Upper lobe of left lung (tissue), 6 donors: ENCODE data around the gene U2AF1L4. TPM values are rescaled to one million over a fixed set of nuclear protein-coding genes. Genes with fewer than 3 reads are reported as not detected.

Experiments
- ATAC-seq, 2 donors: fragments of 200-7000 bp; cut with Tn5 transposase; one replicate each; pipeline ENCODE4 v1.9.1; 2022; ENCODE audit warnings: mild to moderate bottlenecking in 2 of 2, moderate library complexity in 2 of 2; ENCODE audit not compliant: low FRiP score in 2 of 2
- DNase-seq, 2 donors: peaks; one replicate each; pipeline ENCODE4 v3.0.0-alpha.2; 2019 to 2020
- H3K27ac ChIP-seq, 4 donors: fragments of 200-600 bp; sonication (generic); one replicate each; pipeline ENCODE4 v1.5.1; 2016 to 2019
- H3K27me3 ChIP-seq, 4 donors: fragments of 200-600 bp; sonication (generic); one replicate each; pipeline ENCODE4 v1.5.1; 2017 to 2019
- H3K36me3 ChIP-seq, 4 donors: fragments of 200-600 bp; sonication (generic); one replicate each; pipeline ENCODE4 v1.5.1; 2016 to 2019
- H3K4me1 ChIP-seq, 4 donors: fragments of 200-600 bp; sonication (generic); one replicate each; pipeline ENCODE4 v1.5.1; 2018 to 2019
- H3K4me3 ChIP-seq, 4 donors: fragments of 200-600 bp; sonication (generic); one replicate each; pipeline ENCODE4 v1.5.1; 2017 to 2019; ENCODE audit warnings: mild to moderate bottlenecking in 2 of 4, moderate library complexity in 1 of 4
- H3K9me3 ChIP-seq, 4 donors: fragments of 200-600 bp; sonication (generic); one replicate each; pipeline ENCODE4 v1.5.1; 2018 to 2019
- CTCF ChIP-seq, 6 experiments: fragments of 450-650 bp in 4 of 6; fragments of 200-600 bp in 2 of 6; sonication (generic) in 2 of 6; IDR thresholded peaks; one replicate each; pipeline ENCODE4 v1.5.1; 2016 to 2019; ENCODE audit warnings: antibody characterized with exemption in 6 of 6
- EP300 ChIP-seq, 4 donors: sonication (generic); formaldehyde crosslinking; IDR thresholded peaks; one replicate each; pipeline ENCODE4 v1.5.1; 2017; ENCODE audit warnings: antibody characterized with exemption in 4 of 4, control low read depth in 2 of 4
- POLR2A ChIP-seq, 4 donors: fragments of 450-650 bp; IDR thresholded peaks; one replicate each; pipeline ENCODE4 v1.5.1; 2016 to 2017; ENCODE audit warnings: antibody characterized with exemption in 4 of 4, mild to moderate bottlenecking in 2 of 4
- POLR2AphosphoS5 ChIP-seq, 2 donors: sonication (generic); formaldehyde crosslinking; IDR thresholded peaks; one replicate each; pipeline ENCODE4 v1.5.1; 2017; ENCODE audit warnings: antibody characterized with exemption in 2 of 2
- WGBS, 2 donors: methylation state at CpG; one replicate each; pipeline ENCODE4 v1.1.5; 2017 to 2018; 5-methylcytosine and 5-hydroxymethylcytosine counted together
- total RNA-seq, 6 donors: library from RNA; depleted of rRNA in 4 of 6; stranded (reverse); fragments of >200 nt in 4 of 6; gene quantifications; one replicate each; pipeline versions ENCODE4 v1.1.0 to v1.2.1, GENCODE V29; 2016 to 2021
- donor health status: DM: no; HTN: no; CAD: no; lungs with moderate emphysema.
- donor health status: DM: no; HTN: yes; CAD: no; lungs with severe emphysema.

The U2AF1L4 gene
- total RNA-seq, 6 donors from 2014 or later = 8.5 to 157 (median 22.0) TPM

- Histone ChIP-seq H3K4me1 (no peaks in the 10 kb centered on the region), H3K27ac (no peak overlapping the region), H3K36me3 (peaks cover 38 to 100% (median 90%) of the 10 kb centered on the region in 4 donors), H3K27me3 (no peaks in the 10 kb centered on the region), H3K4me3 (no peak overlapping the region), H3K9me3 (no peaks in the 10 kb centered on the region)
- no peak for TF ChIP-seq POLR2AphosphoS5 (IDR thresholded peaks at IDR 0.05)
- no peak for DNase-seq
- 96% methylated on average over 17 to 29 of the region's 35 CpGs for WGBS, 2 donors
- no peak for ATAC-seq
Observed at GRCh38 chr19:35733180-35734125, 11.8 kb downstream of the U2AF1L4 start.

- 86% methylated on average over 19 of the region's 25 CpGs; no CpG with 5 or more reads in 1 of the 2 donors for WGBS, 2 donors
- TF ChIP-seq POLR2AphosphoS5 (IDR thresholded peaks at IDR 0.05) (no peak), POLR2A (IDR thresholded peaks at IDR 0.05) (no peak), CTCF (IDR thresholded peaks at IDR 0.05) (no peak), EP300 (IDR thresholded peaks at IDR 0.05) (no peak)
- Histone ChIP-seq H3K4me3 (no peak overlapping the region), H3K27me3 (no peaks in the 10 kb centered on the region), H3K9me3 (no peaks in the 10 kb centered on the region), H3K36me3 (peaks cover 43 to 100% (median 90%) of the 10 kb centered on the region in 4 donors), H3K27ac (no peak overlapping the region), H3K4me1 (no peaks in the 10 kb centered on the region)
- no peak for ATAC-seq
- DNase-seq = peak in 1 of 2 donors; percentile 76
Observed at GRCh38 chr19:35732540-35733179, 12.6 kb downstream of the U2AF1L4 start.

GRCh38 chr19:35731779-35732405 lies 13.3 kb downstream of the U2AF1L4 start:
- no peaks in the 10 kb centered on the region for H3K27me3 ChIP-seq
- ATAC-seq (no peak), DNase-seq (no peak)
- TF ChIP-seq POLR2A (IDR thresholded peaks at IDR 0.05) (no peak), POLR2AphosphoS5 (IDR thresholded peaks at IDR 0.05) (no peak), CTCF (IDR thresholded peaks at IDR 0.05) (no peak), EP300 (IDR thresholded peaks at IDR 0.05) (no peak)
- no peak overlapping the region for H3K4me3 ChIP-seq
- WGBS, 2 donors = 88 to 93% methylated on average over 20 to 21 of the region's 21 CpGs
- no peaks in the 10 kb centered on the region for H3K9me3 ChIP-seq
- no peak overlapping the region for H3K27ac ChIP-seq
- H3K36me3 ChIP-seq = peaks cover 50 to 100% (median 91%) of the 10 kb centered on the region in 4 donors
- no peaks in the 10 kb centered on the region for H3K4me1 ChIP-seq

GRCh38 chr19:35731353-35731752 lies 13.9 kb downstream of the U2AF1L4 start:
- H3K4me1 ChIP-seq = no peaks in the 10 kb centered on the region
- no peaks in the 10 kb centered on the region for H3K27me3 ChIP-seq
- 87 to 90% methylated on average over 9 of the region's 9 CpGs for WGBS, 2 donors
- TF ChIP-seq EP300 (IDR thresholded peaks at IDR 0.05) = no peak
- H3K36me3 ChIP-seq = peaks cover 54 to 98% (median 91%) of the 10 kb centered on the region in 4 donors
- H3K9me3 ChIP-seq = no peaks in the 10 kb centered on the region
- H3K4me3 ChIP-seq = no peak overlapping the region
- no peak overlapping the region for H3K27ac ChIP-seq
- ATAC-seq = no peak
- peak in 1 of 2 donors; percentile 80 for DNase-seq

- ATAC-seq (no peak), DNase-seq (no peak)
- H3K27ac ChIP-seq = no peak overlapping the region
- H3K36me3 ChIP-seq = peaks cover 61 to 100% (median 95%) of the 10 kb centered on the region in 4 donors
- H3K4me1 ChIP-seq = no peaks in the 10 kb centered on the region
- no peaks in the 10 kb centered on the region for H3K9me3 ChIP-seq
- no peaks in the 10 kb centered on the region for H3K27me3 ChIP-seq
- H3K4me3 ChIP-seq = no peak overlapping the region
- TF ChIP-seq POLR2A (IDR thresholded peaks at IDR 0.05) (no peak), CTCF (IDR thresholded peaks at IDR 0.05) (no peak), POLR2AphosphoS5 (IDR thresholded peaks at IDR 0.05) (no peak), EP300 (IDR thresholded peaks at IDR 0.05) (no peak)
- 95 to 97% methylated on average over 18 of the region's 18 CpGs for WGBS, 2 donors
Observed at GRCh38 chr19:35730326-35730725, 14.9 kb downstream of the U2AF1L4 start.
